Vagina (tissue), 2 donors: ENCODE results near the gene IQGAP1. TPM values are rescaled to one million over a fixed set of nuclear protein-coding genes. Genes with fewer than 3 reads are reported as not detected.
A peak's percentile ranks its signal among the peaks of the same experiment; 100 is the strongest.

Source experiments
- DNase-seq, 2 donors: peaks; one replicate each; pipeline ENCODE4 v3.0.0-alpha.2; 2017; ENCODE audit errors: extremely low spot score in 2 of 2
- H3K27ac ChIP-seq: fragments of 200-600 bp; sonication (generic); one replicate; pipeline ENCODE4 v1.5.1; 2019
- H3K27me3 ChIP-seq: fragments of 200-600 bp; sonication (generic); one replicate; pipeline ENCODE4 v1.5.1; 2019
- H3K36me3 ChIP-seq, 2 donors: fragments of 200-600 bp; sonication (generic); one replicate each; pipeline ENCODE4 v1.5.1; 2017 to 2019
- H3K4me1 ChIP-seq: fragments of 200-600 bp; sonication (generic); one replicate; pipeline ENCODE4 v1.5.1; 2019
- H3K4me3 ChIP-seq, 2 donors: fragments of 200-600 bp; sonication (generic); 1 replicate in 1 of 2; 2 replicates in 1 of 2; pipeline ENCODE4 v1.5.1; 2016 to 2019
- H3K9me3 ChIP-seq: fragments of 200-600 bp; sonication (generic); one replicate; pipeline ENCODE4 v1.5.1; 2019
- POLR2A ChIP-seq, 2 donors: fragments of 450-650 bp; IDR thresholded peaks; one replicate each; pipeline ENCODE4 v1.6.1; 2017; ENCODE audit warnings: antibody characterized with exemption in 2 of 2, mild to moderate bottlenecking in 2 of 2, moderate library complexity in 2 of 2
- POLR2AphosphoS5 ChIP-seq, 2 donors: sonication (generic); formaldehyde crosslinking; IDR thresholded peaks; one replicate each; pipeline ENCODE4 v1.9.0; 2017; ENCODE audit warnings: antibody characterized with exemption in 2 of 2, mild to moderate bottlenecking in 2 of 2, low read depth in 1 of 2; ENCODE audit not compliant: insufficient read depth in 1 of 2
- intact Hi-C: fragments of 100-400 bp; cut with DNase I; formaldehyde crosslinking; loops from one replicate; pipeline ENCODE4 v1.15.1; 2023
- total RNA-seq: library from RNA; depleted of rRNA; stranded (reverse); fragments of >200 nt; gene quantifications from one replicate; pipeline ENCODE4 v1.2.3, GENCODE V29; 2016
- TF ChIP-seq, protein P1 (sequence below), 3 experiments: fragments of 450-650 bp in 2 of 3; fragments of 200-600 bp in 1 of 3; sonication (generic) in 1 of 3; IDR thresholded peaks; one replicate each; pipeline ENCODE4 v1.5.1; 2017 to 2019; ENCODE audit warnings: antibody characterized with exemption in 3 of 3, mild to moderate bottlenecking in 2 of 3, moderate library complexity in 2 of 3

IQGAP1 gene
- total RNA-seq, 1 donor from 2014 or later, result 261 TPM

DNA sequence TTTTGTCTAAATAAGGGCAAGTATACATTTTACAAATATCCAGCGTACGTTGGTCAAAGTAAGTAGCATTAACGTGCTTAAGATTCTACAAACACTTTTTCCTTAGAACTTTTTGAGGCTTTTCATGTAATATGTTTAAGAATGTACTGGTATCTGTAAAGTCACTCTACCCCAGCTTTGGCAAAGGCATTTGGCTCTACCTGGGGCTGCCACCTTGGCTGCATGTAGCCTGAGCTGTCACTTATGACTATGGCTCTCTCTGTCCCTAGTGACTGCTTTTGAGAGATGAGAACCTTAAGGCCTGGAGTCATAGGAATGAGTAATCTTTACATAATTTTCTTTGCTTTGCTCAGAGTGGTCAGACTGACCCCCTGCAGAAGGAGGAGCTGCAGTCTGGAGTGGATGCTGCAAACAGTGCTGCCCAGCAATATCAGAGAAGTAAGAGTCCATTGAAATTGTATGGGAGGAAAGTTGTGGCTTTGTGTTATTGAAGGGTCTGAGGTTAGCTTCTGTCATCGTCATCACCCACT lies 61.2 kb downstream of the IQGAP1 start:
- no peak for DNase-seq
- H3K27ac ChIP-seq, result no peak overlapping the region
- no peaks in the 10 kb centered on the region for H3K4me1 ChIP-seq
- peaks cover 9 to 43% of the 10 kb centered on the region in 2 donors for H3K36me3 ChIP-seq
- intact Hi-C loops, result no loop called here
- H3K4me3 ChIP-seq, result no peak overlapping the region
- no peaks in the 10 kb centered on the region for H3K9me3 ChIP-seq
- TF ChIP-seq POLR2A (IDR thresholded peaks at IDR 0.05) (no peak), POLR2AphosphoS5 (IDR thresholded peaks at IDR 0.05; ENCODE audit: insufficient read depth in 1 of 2, low read depth in 1 of 2) (no peak)
- TF ChIP-seq, protein P1, sequence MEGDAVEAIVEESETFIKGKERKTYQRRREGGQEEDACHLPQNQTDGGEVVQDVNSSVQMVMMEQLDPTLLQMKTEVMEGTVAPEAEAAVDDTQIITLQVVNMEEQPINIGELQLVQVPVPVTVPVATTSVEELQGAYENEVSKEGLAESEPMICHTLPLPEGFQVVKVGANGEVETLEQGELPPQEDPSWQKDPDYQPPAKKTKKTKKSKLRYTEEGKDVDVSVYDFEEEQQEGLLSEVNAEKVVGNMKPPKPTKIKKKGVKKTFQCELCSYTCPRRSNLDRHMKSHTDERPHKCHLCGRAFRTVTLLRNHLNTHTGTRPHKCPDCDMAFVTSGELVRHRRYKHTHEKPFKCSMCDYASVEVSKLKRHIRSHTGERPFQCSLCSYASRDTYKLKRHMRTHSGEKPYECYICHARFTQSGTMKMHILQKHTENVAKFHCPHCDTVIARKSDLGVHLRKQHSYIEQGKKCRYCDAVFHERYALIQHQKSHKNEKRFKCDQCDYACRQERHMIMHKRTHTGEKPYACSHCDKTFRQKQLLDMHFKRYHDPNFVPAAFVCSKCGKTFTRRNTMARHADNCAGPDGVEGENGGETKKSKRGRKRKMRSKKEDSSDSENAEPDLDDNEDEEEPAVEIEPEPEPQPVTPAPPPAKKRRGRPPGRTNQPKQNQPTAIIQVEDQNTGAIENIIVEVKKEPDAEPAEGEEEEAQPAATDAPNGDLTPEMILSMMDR (IDR thresholded peaks at IDR 0.05), result no peak
- no peaks in the 10 kb centered on the region for H3K27me3 ChIP-seq

DNA sequence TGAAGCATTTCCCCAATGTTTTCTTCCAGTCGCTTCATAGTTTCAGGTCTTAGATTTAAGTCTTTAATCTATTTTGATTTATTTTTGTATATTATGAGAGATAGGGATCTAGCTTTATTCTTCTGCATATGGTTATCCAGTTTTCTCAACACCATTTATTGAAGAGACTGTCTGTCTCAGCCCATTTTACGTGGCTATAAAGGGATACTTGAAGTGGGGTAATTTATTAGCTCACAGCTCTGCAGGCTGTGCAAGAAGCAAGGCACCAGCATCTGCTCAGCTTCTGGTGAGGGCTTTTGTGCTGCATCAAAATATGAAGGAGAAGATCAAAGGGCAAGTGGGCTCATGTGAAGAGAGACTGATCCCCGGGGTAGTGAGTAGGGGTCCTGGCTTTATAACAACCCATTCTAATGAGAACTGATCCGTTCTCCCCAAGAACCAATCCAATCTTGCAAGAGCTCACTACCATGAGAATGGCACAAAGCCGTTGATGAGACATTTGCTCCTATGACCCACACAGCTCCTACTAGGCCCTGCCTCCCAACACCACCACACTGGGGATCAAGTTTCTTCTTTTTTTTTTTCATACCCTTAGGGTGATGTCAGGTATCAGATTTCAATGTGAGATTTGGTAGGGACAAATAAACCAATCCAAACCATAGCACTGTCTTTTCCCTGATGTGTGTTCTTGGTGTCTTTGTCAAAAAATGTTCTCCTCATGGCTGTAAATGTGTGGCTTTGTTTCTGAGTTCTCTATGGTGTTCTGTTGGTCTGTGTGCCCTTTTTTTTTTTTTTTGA lies 63.2 kb downstream of the IQGAP1 start:
- no peaks in the 10 kb centered on the region for H3K27me3 ChIP-seq
- no peaks in the 10 kb centered on the region for H3K4me1 ChIP-seq
- no peaks in the 10 kb centered on the region for H3K9me3 ChIP-seq
- H3K27ac ChIP-seq, result no peak overlapping the region
- intact Hi-C loops, result no loop called here
- no peak for TF ChIP-seq POLR2A (IDR thresholded peaks at IDR 0.05)
- no peak for TF ChIP-seq POLR2AphosphoS5 (IDR thresholded peaks at IDR 0.05; ENCODE audit: insufficient read depth in 1 of 2, low read depth in 1 of 2)
- no peak for DNase-seq
- H3K36me3 ChIP-seq, result peaks cover 9 to 62% of the 10 kb centered on the region in 2 donors
- no peak overlapping the region for H3K4me3 ChIP-seq

DNA sequence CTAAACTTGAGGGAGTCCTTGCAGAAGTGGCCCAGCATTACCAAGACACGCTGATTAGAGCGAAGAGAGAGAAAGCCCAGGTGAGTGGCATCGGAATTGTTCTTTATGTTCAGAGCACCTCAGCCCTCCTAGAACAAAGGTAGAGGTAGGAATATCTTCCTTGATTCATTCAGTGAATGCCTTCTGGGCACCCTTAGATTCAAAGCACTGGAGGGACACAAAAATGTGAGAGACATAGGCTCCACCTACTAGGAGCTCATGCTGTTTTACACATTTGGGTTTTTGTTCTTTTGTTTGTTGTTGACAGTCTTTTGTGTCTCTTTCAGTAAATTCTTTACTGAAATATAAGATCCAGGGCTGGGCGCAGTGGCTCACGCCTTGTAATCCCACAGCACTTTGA lies 68.2 kb downstream of the IQGAP1 start:
- no peaks in the 10 kb centered on the region for H3K9me3 ChIP-seq
- no peak overlapping the region for H3K4me3 ChIP-seq
- no peak for DNase-seq
- peaks cover 22% of the 10 kb centered on the region for H3K4me1 ChIP-seq
- TF ChIP-seq, protein P1 (IDR thresholded peaks at IDR 0.05), result no peak
- TF ChIP-seq POLR2AphosphoS5 (IDR thresholded peaks at IDR 0.05; ENCODE audit: insufficient read depth in 1 of 2, low read depth in 1 of 2), result no peak
- TF ChIP-seq POLR2A (IDR thresholded peaks at IDR 0.05), result no peak
- H3K36me3 ChIP-seq, result peaks cover 9 to 69% of the 10 kb centered on the region in 2 donors
- intact Hi-C loops, result no loop called here
- no peak overlapping the region for H3K27ac ChIP-seq
- H3K27me3 ChIP-seq, result no peaks in the 10 kb centered on the region

DNA sequence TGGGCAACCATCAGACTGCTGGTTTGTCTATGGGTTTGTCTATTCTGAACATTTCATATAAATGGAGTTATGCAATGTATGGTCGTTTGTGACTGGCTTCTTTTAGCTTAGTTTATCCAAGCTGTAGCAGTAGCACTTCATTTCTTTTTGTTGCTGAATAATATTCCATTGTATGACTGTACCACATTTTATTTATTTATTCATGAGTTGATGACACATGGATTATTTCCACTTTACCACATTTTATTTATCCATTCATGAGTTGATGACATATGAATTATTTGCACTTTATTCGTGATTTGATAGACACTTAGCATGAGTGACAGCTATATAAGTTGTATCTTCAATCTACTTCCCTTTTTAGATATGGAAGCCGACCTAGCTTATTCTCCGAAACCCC lies 70.0 kb downstream of the IQGAP1 start:
- Histone ChIP-seq H3K27me3 (no peaks in the 10 kb centered on the region), H3K9me3 (no peaks in the 10 kb centered on the region), H3K4me1 (peaks cover 23% of the 10 kb centered on the region), H3K4me3 (no peak overlapping the region), H3K27ac (peak overlapping the region; percentile 47), H3K36me3 (peaks cover 5 to 58% of the 10 kb centered on the region in 2 donors)
- intact Hi-C loops, result no loop called here
- no peak for DNase-seq
- TF ChIP-seq, protein P1 (IDR thresholded peaks at IDR 0.05), result no peak

DNA sequence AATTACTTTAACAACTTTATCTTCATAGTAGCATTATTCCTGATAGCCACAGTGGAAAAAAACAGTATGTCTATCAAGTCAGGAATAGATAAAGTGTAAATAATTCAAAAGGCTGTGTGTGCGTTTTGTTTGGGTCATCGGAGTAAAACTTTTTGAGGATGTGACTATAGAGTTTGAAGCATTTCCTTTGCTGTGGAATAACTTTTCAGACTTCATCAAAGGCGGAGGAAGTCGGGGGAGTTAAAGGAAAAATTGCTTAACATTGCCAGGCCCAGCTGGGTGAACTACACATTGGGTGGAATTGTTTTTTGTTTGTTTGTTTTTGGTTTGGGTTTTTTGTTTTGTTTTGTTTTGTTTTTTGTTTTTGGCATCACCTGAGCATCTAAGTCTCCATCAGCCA lies 71.3 kb downstream of the IQGAP1 start:
- intact Hi-C loops, result no loop called here
- Histone ChIP-seq H3K9me3 (no peaks in the 10 kb centered on the region), H3K36me3 (peaks cover 0 to 53% of the 10 kb centered on the region in 2 donors), H3K27ac (peak overlapping the region; percentile 47), H3K27me3 (no peaks in the 10 kb centered on the region), H3K4me3 (no peak overlapping the region), H3K4me1 (peaks cover 35% of the 10 kb centered on the region)
- TF ChIP-seq POLR2A (IDR thresholded peaks at IDR 0.05) (no peak), POLR2AphosphoS5 (IDR thresholded peaks at IDR 0.05; ENCODE audit: insufficient read depth in 1 of 2, low read depth in 1 of 2) (peak in 1 of 2 donors; percentile 29)
- TF ChIP-seq, protein P1 (IDR thresholded peaks at IDR 0.05), result no peak
- DNase-seq, result no peak
